GM19395 (cell line): ENCODE data around the gene SMIM36.
A peak's percentile ranks its signal among the peaks of the same experiment; 100 is the strongest.
"Not testable (repeated sequence)": the region's sequence is repeated elsewhere in the genome, so short reads cannot be mapped to it uniquely, and the experiment has no call there.

Experiments used
- ATAC-seq: cut with Tn5 transposase; IDR thresholded peaks from one replicate; pipeline ENCODE4 v1.9.1; 2021; ENCODE audit warnings: mild to moderate bottlenecking, moderate library complexity; ENCODE audit not compliant: unreplicated experiment

Gene SMIM36

GRCh38 chr17:55507669-55508068, 3.6 kb downstream of the SMIM36 start:
- not testable (repeated sequence) for ATAC-seq

DNA sequence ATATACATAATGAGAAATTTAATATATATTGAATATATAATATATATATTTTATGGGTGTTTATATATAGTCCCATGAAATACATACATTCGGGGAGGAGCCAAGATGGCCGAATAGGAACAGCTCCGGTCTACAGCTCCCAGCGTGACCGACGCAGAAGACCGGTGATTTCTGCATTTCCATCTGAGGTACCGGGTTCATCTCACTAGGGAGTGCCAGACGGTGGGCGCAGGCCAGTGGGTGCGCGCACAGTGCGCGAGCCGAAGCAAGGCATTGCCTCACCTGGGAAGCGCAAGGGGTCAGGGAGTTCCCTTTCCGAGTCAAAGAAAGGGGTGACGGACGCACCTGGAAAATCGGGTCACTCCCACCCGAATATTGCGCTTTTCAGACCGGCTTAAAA, 9.6 kb downstream of the SMIM36 start:
- ATAC-seq = not testable (repeated sequence)

GRCh38 chr17:55500103-55500502, 11.1 kb downstream of the SMIM36 start:
- ATAC-seq = no peak

GRCh38 chr17:55496094-55496881, 15.0 kb downstream of the SMIM36 start:
- no peak for ATAC-seq

- ATAC-seq = no peak
Measured at GRCh38 chr17:55495239-55495638, 16.0 kb downstream of the SMIM36 start.

DNA sequence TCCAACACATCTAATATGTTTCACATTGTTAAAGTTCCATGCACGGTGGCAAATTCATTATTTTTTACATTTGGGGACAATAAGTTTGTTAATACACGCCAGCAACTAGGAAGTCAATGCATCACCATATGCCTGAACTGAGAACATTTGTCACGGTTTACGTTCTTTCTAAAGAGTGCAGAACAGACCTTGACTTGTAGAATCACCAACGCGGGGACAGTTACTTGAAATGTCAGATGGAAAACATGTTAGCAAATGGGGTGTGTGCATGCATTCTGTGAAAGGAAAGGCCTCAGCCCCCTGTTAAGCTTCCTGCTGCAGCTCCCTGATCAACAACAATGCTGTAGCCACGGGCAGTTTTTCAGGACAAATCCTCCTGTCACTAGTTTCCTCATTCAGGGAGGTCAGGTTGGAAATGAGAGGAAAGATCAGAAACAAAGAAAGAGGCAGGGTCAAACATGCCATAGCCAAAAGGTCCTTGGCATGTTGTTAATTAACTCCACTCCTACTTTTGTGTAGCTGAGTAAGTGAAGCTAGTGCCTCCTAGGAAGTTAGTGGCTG, 18.4 kb downstream of the SMIM36 start:
- ATAC-seq = no peak

- ATAC-seq = no peak
Measured at GRCh38 chr17:55490376-55490775, 20.9 kb downstream of the SMIM36 start.

DNA sequence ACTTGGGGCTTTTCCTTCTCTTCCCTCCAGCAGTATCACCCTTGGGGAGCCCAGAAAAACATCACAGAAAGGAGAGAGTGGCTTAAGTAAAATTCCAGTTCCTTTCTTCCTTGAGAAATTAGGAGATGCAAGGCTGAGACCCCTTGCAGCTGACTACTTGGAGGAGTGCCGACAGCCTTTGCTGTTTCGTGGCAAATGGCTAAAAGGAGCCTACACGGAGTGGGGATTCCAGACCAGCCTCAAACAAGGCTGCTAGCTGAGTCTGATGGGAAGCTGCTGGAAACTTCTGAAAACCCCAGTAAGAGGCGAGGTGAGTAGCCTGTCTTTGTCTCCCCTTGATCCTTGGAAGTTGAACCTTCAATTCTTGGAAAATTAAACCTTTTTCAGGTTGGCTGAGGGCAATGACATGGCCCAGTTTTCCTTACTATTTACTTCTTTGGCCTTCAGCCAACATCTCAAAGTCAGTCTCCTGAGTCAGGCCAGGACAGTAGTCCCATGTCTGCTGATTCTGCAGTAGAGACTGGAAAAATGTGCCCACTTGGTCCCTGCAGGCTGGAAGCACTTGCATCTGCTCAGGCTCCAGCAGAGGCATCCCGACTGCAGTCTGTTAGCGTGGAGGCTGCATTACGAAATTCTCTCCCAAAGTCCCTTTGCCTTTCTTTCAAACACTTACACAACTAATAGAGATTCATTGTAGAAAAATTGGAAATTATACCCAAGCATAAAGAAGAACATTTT, 23.4 kb downstream of the SMIM36 start:
- no peak for ATAC-seq

GRCh38 chr17:55484575-55484974, 26.7 kb downstream of the SMIM36 start:
- no peak for ATAC-seq

DNA sequence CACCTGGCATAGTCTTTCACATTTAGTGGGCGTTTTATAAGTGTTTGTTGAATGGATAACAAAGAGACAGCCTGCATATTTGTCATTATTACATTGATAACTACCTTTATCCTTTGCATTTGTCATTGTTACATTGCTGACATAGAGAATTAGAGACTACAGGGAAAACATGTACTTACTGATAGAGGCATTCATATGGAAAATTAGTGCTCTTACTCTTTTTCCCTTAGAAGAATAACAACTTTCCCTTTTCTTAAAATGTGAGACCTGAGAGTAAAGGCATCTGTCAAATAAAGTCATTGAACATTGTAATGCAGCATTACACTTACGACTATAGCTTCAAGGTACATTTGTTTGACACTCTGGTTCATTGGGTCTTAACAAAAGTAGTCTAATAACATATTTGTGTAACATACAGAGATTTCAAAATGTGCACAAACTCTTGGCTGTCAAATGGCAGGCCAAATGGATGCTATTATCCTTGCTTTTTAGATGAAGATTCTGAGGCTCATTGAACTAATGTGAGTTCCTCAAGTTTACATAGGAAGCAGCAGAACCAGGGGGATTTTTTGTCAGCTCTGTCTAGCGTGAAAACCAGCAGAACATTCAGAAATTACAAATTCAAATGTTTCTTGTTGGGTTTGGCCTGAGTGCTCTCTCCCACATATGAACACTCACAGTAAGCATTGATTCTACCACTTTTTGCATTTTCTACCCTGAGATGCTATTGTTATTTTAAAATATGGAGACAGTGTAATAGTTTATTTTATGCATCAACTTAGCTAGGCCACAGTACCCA, 28.5 kb downstream of the SMIM36 start:
- ATAC-seq = no peak

GRCh38 chr17:55480631-55481315, 30.5 kb downstream of the SMIM36 start:
- no peak for ATAC-seq

GRCh38 chr17:55479903-55480302, 31.3 kb downstream of the SMIM36 start:
- no peak for ATAC-seq

GRCh38 chr17:55478971-55479370, 32.3 kb downstream of the SMIM36 start:
- no peak for ATAC-seq

- ATAC-seq = no peak
Measured at GRCh38 chr17:55466671-55467070, 44.6 kb downstream of the SMIM36 start.

DNA sequence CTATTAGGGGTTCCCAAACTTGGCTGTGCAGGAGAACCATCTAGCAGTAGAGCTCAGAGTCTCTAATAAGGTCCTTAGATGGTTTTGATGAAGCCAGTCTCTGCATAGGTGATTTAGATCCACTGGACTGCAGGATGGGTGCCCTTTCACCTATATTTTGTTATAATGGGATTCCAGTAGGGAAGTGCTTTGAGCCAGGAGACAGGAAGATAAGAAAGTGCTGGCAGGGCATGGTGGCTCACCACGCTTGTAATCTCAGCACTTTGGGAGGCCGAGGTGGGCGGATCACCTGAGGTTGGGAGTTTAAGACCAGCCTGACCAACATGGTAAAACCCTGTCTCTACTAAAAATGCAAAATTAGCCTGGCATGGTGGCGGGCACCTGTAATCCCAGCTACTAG, 45.5 kb downstream of the SMIM36 start:
- ATAC-seq = not testable (repeated sequence)

DNA sequence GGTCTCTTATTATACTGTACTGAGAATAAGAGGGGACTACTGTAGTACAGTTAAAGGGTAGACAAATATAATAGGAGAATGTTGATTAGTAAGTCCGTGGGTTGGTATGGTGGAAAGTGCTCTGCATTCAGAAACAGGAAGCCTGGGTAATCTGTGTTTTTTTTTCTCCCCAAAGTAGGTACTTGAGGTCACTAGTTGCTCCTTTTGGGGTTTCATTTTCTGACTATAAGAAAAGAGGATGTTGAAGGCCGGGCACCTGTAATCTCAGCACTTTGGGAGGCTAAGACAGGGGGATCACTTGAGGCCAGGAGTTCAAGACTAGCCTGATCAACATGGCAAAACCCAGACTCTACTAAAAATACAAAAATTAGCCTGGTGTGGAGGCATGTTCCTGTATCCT, 47.7 kb downstream of the SMIM36 start:
- peak; percentile 87 for ATAC-seq

DNA sequence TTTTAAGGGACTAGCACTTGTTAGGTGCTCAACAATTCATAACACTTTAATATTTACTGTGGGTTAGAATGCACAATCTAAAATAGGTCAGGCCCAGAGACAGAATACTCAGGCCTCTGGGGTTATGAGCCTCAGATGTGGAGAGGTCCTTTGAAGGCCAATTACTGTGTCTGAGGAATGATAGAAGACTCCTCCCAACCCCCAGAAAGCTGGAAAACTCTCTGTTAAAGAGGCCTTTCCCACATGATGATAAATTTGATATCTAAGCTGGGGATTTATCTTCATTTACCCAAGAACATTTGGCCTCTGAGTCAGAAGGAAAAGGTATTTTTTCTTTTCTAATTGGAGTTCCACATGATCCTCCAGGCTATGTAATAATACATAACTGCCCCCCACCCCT, 48.5 kb downstream of the SMIM36 start:
- no peak for ATAC-seq

DNA sequence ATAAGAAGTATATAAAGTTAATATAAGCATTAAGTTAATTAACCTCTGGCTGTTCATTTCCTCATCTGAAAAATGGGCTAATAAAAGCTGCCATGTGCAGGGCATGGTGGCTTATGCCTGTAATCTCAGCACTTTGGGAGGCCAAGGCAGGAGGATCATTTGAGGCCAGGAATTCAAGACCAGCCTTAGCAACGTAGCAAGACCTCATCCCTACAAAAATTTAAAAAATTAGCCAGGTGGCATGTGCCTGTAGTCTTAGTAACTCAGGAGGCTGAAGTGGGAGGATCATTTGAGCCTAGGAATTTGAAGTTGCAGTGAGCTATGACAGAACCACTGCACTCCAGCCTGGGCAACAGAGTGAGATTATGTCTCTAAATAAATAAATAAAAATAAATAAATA, 49.0 kb downstream of the SMIM36 start:
- no peak for ATAC-seq

DNA sequence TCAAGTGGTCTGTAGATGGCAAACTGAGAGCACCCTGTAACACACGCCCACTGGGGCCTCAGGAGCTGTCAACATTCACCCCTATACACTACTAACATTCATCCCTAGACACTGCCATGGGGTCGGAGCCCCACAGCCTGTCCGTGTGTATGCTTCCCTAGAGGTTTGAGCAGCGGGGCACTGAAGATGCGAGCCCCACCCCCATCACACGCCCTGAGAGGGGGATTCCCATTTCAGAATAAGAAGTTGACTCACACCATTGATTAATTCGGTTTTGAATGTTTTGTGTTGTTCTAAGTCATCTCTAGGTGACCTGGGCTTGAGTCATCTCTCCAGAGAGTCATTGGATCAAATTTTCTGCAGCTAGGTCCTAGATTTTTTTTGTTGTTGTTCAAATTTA, 52.3 kb downstream of the SMIM36 start:
- ATAC-seq = no peak

GRCh38 chr17:55458287-55458900, 52.9 kb downstream of the SMIM36 start:
- ATAC-seq = no peak
